Mesothelial cell of epicardium (in vitro differentiated cells): ENCODE measurements around the gene PEAK1. TPM values are rescaled to one million over a fixed set of nuclear protein-coding genes. Genes with fewer than 3 reads are reported as not detected.

Source experiments
- DNase-seq, 2 experiments: peaks; one replicate each; pipeline ENCODE4 v3.0.0; 2021; ENCODE audit warnings: low spot score in 2 of 2; ENCODE audit not compliant: unreplicated experiment in 2 of 2
- H3K27ac Mint-ChIP-seq: 2 replicates; pipeline ENCODE4 v1.8.0; 2021; ENCODE audit warnings: mixed read lengths
- H3K27me3 Mint-ChIP-seq: 2 replicates; pipeline ENCODE4 v1.8.0; 2021; ENCODE audit warnings: low read depth, mixed read lengths
- H3K36me3 Mint-ChIP-seq: 2 replicates; pipeline ENCODE4 v1.8.0; 2021; ENCODE audit warnings: mixed read lengths
- H3K4me1 Mint-ChIP-seq: 2 replicates; pipeline ENCODE4 v1.8.0; 2021; ENCODE audit warnings: mixed read lengths
- H3K4me3 Mint-ChIP-seq: 2 replicates; pipeline ENCODE4 v1.8.0; 2021; ENCODE audit warnings: mild to moderate bottlenecking, moderate library complexity, mixed read lengths
- H3K9me3 Mint-ChIP-seq: 2 replicates; pipeline ENCODE4 v1.8.0; 2021; ENCODE audit warnings: mixed read lengths
- CTCF ChIP-seq: fragments of 200-600 bp; sonication (generic); IDR thresholded peaks from one replicate; pipeline ENCODE4 v1.5.0; 2021; ENCODE audit warnings: antibody characterized with exemption; ENCODE audit not compliant: unreplicated experiment
- total RNA-seq: library from RNA; stranded (reverse); gene quantifications from 3 replicates; pipeline ENCODE4 v1.2.1, GENCODE V29; 2021

Gene PEAK1
- total RNA-seq, 1 donor from 2014 or later = 92.3 TPM

DNA sequence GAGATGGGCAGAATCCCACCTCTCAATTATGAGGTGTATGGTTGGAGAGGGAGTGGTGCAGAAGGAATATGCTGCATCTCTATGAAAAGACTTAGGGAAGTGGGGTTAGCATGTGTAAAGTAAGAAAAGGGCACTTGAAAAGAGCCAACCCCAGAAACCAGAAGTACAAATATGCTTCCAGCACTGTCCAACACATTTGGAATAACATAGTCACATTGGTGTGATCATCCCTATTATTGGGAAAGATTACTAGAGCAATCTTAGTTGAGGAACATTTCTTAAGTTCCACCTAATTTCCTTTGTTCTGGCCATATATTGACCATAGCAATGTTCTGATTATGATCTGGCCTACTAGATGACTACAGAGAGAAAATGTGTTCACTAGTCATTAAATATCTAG is 35.0 kb upstream of the PEAK1 start:
- H3K27me3 Mint-ChIP-seq = no peaks in the 10 kb centered on the region
- no peak for TF ChIP-seq CTCF
- H3K4me3 Mint-ChIP-seq = no peak overlapping the region
- no peak overlapping the region for H3K27ac Mint-ChIP-seq
- peaks cover 32% of the 10 kb centered on the region for H3K4me1 Mint-ChIP-seq
- H3K9me3 Mint-ChIP-seq = peaks cover 8% of the 10 kb centered on the region
- peaks cover 17% of the 10 kb centered on the region for H3K36me3 Mint-ChIP-seq
- DNase-seq = no peak

DNA sequence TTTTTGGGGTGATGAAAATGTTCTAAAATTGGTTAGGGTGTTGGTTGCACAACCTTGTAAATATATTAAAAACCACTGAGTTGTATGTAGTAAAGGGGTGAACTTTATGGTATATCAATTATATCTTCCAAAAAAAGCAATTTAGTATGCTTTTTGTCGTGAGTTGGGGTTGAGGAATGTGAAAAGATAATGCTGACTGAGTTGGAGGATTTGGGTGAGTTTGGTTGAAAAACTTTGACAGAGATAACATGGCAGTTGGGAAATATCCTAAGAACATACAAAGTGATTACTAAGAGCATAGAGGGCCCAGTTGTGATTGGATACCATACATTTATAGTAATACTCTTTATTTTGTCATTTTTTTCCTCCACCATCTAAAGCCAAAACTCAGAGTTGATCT is 34.4 kb upstream of the PEAK1 start:
- DNase-seq = no peak
- H3K27ac Mint-ChIP-seq = no peak overlapping the region
- H3K9me3 Mint-ChIP-seq = peaks cover 8% of the 10 kb centered on the region
- H3K27me3 Mint-ChIP-seq = no peaks in the 10 kb centered on the region
- peaks cover 32% of the 10 kb centered on the region for H3K4me1 Mint-ChIP-seq
- peaks cover 14% of the 10 kb centered on the region for H3K36me3 Mint-ChIP-seq
- H3K4me3 Mint-ChIP-seq = no peak overlapping the region
- TF ChIP-seq CTCF = no peak

DNA sequence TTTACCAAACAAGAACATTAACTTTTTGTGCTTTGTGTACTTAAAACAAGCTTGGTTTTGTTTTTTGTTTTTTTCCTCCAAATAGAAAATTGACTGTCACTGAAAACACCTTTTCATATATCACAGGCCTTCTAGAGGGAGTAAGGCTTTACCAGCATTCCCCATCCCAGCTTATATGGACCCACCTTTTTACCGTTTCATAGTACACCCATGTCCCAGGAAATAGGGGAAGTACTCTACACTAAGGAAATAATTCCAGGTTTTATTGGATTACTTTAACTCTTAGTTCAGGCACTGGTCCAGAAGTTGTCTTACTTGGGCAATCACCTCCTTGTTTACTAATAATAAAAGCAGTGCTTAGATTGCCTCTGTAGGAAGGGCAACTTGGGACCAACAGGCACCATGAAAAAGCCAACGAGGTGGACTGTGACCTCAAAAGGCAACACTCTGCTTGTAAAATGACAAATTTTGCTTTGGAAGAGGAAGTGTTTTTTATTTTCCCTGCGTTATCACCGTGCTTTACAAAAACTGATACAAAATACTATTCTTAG is 27.0 kb upstream of the PEAK1 start:
- no peak for TF ChIP-seq CTCF
- no peak for DNase-seq
- Mint-ChIP-seq H3K4me3 (no peak overlapping the region), H3K4me1 (peaks cover 38% of the 10 kb centered on the region), H3K27ac (peak overlapping the region; percentile 78), H3K9me3 (peaks cover 5% of the 10 kb centered on the region), H3K27me3 (no peaks in the 10 kb centered on the region), H3K36me3 (peaks cover 13% of the 10 kb centered on the region)

DNA sequence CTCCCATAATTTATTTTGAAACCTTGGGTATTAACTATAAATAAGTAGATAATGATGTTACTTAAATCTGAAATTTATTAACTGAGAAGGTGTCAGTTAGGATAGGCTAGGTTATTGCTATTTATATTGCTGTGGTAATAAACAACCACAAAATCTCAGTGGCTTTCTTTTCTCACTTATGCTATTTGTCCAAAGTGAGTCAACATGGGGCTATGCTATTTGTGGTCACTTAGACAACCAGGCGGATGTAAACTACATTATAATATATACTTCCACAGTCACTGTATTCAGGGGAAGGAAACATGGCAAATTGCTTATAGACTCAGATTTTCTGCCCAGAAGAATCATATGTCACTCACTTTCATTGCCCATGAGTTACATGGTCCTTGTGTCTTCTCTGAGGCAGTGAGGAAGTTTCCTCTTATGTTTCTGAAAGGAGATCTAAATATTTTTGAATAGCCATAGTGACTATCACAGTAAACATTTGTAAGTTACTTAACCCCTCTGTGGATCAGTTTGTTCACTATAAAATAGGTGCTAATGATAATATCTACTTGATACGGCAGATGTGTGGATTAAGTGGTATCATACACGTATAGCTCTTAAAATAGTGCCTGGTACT is 20.6 kb upstream of the PEAK1 start:
- no peak for TF ChIP-seq CTCF

GRCh38 chr15:77437264-77437663 is 17.4 kb upstream of the PEAK1 start:
- H3K27me3 Mint-ChIP-seq = no peaks in the 10 kb centered on the region
- peaks cover 16% of the 10 kb centered on the region for H3K4me1 Mint-ChIP-seq
- DNase-seq = no peak
- H3K9me3 Mint-ChIP-seq = peaks cover 5% of the 10 kb centered on the region
- peaks cover 13% of the 10 kb centered on the region for H3K36me3 Mint-ChIP-seq
- no peak for TF ChIP-seq CTCF
- H3K4me3 Mint-ChIP-seq = no peak overlapping the region
- no peak overlapping the region for H3K27ac Mint-ChIP-seq

More for the DNA sequence above, 20.6 kb upstream of the PEAK1 start:
- no peak for DNase-seq
- Mint-ChIP-seq H3K4me1 (peaks cover 33% of the 10 kb centered on the region), H3K27ac (no peak overlapping the region), H3K27me3 (no peaks in the 10 kb centered on the region), H3K9me3 (no peaks in the 10 kb centered on the region), H3K36me3 (peaks cover 10% of the 10 kb centered on the region), H3K4me3 (no peak overlapping the region)

- Mint-ChIP-seq H3K27me3 (no peaks in the 10 kb centered on the region), H3K4me3 (no peak overlapping the region), H3K9me3 (peaks cover 5% of the 10 kb centered on the region), H3K27ac (no peak overlapping the region), H3K4me1 (peaks cover 13% of the 10 kb centered on the region), H3K36me3 (peaks cover 13% of the 10 kb centered on the region)
- no peak for TF ChIP-seq CTCF
- DNase-seq = no peak
Measured at GRCh38 chr15:77436822-77437221, 16.9 kb upstream of the PEAK1 start.
